ENCODE measurements around the gene TMC1.

DNA sequence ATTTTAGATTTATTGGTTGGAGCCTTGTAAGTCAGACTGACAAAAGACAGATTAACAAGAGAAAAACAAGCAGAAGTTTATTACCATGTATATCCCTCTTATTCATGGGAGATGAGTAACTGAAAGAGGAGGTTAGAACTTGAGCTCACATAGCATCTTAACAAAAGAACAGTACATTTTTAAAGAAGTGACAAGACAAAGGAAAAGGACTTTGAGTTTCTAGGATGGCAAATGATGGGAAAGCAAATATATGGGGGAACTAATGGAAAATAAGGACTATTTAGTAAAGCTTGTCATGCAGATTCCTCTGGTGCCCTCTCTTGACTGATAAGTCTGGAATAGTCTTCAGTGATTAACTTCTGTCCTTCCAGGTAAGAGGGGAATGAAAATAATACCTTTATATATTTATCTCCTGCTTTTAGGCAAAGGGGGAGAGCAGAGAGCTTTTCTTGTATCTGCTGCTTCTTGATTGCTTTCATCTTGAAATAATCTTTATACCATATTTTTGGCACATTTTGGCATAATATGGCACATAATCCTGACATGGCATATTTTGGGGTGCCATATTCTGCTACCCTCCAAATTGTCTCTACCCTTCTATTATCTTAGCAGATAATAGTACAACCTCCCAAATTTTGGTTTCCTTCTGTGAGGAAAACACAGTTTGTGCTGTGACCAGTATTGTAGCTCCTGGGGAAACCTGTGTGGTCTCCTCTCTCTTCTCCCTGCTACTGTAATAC lies 206.8 kb downstream of the TMC1 start:
- TF ChIP-seq, protein P1, sequence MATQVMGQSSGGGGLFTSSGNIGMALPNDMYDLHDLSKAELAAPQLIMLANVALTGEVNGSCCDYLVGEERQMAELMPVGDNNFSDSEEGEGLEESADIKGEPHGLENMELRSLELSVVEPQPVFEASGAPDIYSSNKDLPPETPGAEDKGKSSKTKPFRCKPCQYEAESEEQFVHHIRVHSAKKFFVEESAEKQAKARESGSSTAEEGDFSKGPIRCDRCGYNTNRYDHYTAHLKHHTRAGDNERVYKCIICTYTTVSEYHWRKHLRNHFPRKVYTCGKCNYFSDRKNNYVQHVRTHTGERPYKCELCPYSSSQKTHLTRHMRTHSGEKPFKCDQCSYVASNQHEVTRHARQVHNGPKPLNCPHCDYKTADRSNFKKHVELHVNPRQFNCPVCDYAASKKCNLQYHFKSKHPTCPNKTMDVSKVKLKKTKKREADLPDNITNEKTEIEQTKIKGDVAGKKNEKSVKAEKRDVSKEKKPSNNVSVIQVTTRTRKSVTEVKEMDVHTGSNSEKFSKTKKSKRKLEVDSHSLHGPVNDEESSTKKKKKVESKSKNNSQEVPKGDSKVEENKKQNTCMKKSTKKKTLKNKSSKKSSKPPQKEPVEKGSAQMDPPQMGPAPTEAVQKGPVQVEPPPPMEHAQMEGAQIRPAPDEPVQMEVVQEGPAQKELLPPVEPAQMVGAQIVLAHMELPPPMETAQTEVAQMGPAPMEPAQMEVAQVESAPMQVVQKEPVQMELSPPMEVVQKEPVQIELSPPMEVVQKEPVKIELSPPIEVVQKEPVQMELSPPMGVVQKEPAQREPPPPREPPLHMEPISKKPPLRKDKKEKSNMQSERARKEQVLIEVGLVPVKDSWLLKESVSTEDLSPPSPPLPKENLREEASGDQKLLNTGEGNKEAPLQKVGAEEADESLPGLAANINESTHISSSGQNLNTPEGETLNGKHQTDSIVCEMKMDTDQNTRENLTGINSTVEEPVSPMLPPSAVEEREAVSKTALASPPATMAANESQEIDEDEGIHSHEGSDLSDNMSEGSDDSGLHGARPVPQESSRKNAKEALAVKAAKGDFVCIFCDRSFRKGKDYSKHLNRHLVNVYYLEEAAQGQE (IDR thresholded peaks at IDR 0.05; ENCODE audit: borderline replicate concordance in 1 of 2, low read depth in 1 of 2, low read length in 2 of 2): no peak
- TF ChIP-seq ZNF207 (IDR thresholded peaks at IDR 0.05; ENCODE audit: borderline replicate concordance): no peak

Data from HepG2 (cell line).